CD4-positive, alpha-beta T cell (primary cell): ENCODE measurements around the gene RBP7. TPM values are rescaled to one million over a fixed set of nuclear protein-coding genes. Genes with fewer than 3 reads are reported as not detected.

Source experiments
- ATAC-seq: fragments of 200-7000 bp; cut with Tn5 transposase; one replicate; pipeline ENCODE4 v1.10.0; 2022; ENCODE audit warnings: mild to moderate bottlenecking; ENCODE audit not compliant: poor library complexity
- CTCF ChIA-PET: fragments of 350-600 bp; sonication (Branson Sonifier 250); formaldehyde crosslinking; loops from one replicate; lab custom pipeline; 2021; ENCODE audit warnings: antibody characterized with exemption, inconsistent platforms; lab: Charles Lee
- POLR2A ChIA-PET: fragments of 350-600 bp; sonication (Branson Sonifier 250); formaldehyde crosslinking; loops from one replicate; lab custom pipeline; 2021; ENCODE audit warnings: antibody characterized with exemption, inconsistent platforms; lab: Charles Lee
- DNase-seq, 14 experiments: peaks; one replicate each; pipeline ENCODE4 v3.0.0-alpha.2; 2013 to 2020; ENCODE audit warnings: mixed read lengths in 2 of 14
- H3K27ac ChIP-seq, 2 donors: one replicate each; pipeline versions ENCODE4 v1.5.1 to v1.7.0; 2013; ENCODE audit warnings: low read length in 2 of 2, low read depth in 1 of 2, mild to moderate bottlenecking in 1 of 2
- H3K27me3 ChIP-seq, 2 experiments: 1 replicate in 1 of 2; 2 replicates in 1 of 2; pipeline versions ENCODE4 v1.6.1 to v1.7.0; 2013; ENCODE audit warnings: low read length in 2 of 2, control low read depth in 1 of 2, mild to moderate bottlenecking in 1 of 2, moderate library complexity in 1 of 2; ENCODE audit not compliant: insufficient read depth in 2 of 2, control insufficient read depth in 1 of 2
- H3K36me3 ChIP-seq: one replicate; pipeline ENCODE4 v1.6.1; 2013; ENCODE audit warnings: low read length, control low read depth; ENCODE audit not compliant: insufficient read depth
- H3K4me1 ChIP-seq: one replicate; pipeline ENCODE4 v1.6.1; 2013; ENCODE audit warnings: low read length, control low read depth; ENCODE audit not compliant: insufficient read depth
- H3K4me3 ChIP-seq: one replicate; pipeline ENCODE4 v1.5.1; 2013; ENCODE audit warnings: mild to moderate bottlenecking, low read length, moderate library complexity
- H3K9me3 ChIP-seq, 2 experiments: 1 replicate in 1 of 2; 2 replicates in 1 of 2; pipeline versions ENCODE4 v1.6.1 to v1.7.0; 2013; ENCODE audit warnings: low read length in 2 of 2, mild to moderate bottlenecking in 2 of 2, control low read depth in 1 of 2, moderate library complexity in 1 of 2; ENCODE audit not compliant: control insufficient read depth in 1 of 2, insufficient read depth in 1 of 2
- H3K27ac Mint-ChIP-seq: one replicate; pipeline ENCODE4 v1.8.0; 2020; ENCODE audit warnings: mixed read lengths
- H3K27me3 Mint-ChIP-seq: one replicate; pipeline ENCODE4 v1.8.0; 2021; ENCODE audit warnings: mixed read lengths
- H3K36me3 Mint-ChIP-seq: one replicate; pipeline ENCODE4 v1.8.0; 2021; ENCODE audit warnings: low read depth, mixed read lengths
- H3K4me1 Mint-ChIP-seq: one replicate; pipeline ENCODE4 v1.8.0; 2021; ENCODE audit warnings: low read depth, mixed read lengths
- H3K4me3 Mint-ChIP-seq: one replicate; pipeline ENCODE4 v1.8.0; 2020; ENCODE audit warnings: mild to moderate bottlenecking, mixed read lengths
- H3K9me3 Mint-ChIP-seq: one replicate; pipeline ENCODE4 v1.8.0; 2020; ENCODE audit warnings: mixed read lengths
- CTCF ChIP-seq: fragments of 200-600 bp; IDR thresholded peaks from one replicate; pipeline ENCODE4 v1.8.0; 2022; ENCODE audit warnings: antibody characterized with exemption, mild to moderate bottlenecking
- intact Hi-C, 2 experiments: fragments of 100-400 bp; cut with DNase I in 1 of 2; cut with micrococcal nuclease in 1 of 2; formaldehyde crosslinking; loops; one replicate each; pipeline versions ENCODE4 v1.15.1 to v1.9.0; 2023 to 2025; cut with DNase I, micrococcal nuclease
- total RNA-seq, 174 experiments: library from RNA in 2 of 174; stranded (reverse) in 2 of 174; gene quantifications; one replicate each; pipeline ENCODE4 v1.2.3 and lab custom pipeline; 2021 to 2026

The RBP7 gene
- total RNA-seq, 2 experiments from 2014 or later = 0.70 TPM; not detected in 1

- H3K36me3 Mint-ChIP-seq = peaks cover 34% of the 10 kb centered on the region
- no peaks in the 10 kb centered on the region for H3K9me3 Mint-ChIP-seq
- H3K27ac ChIP-seq = no peak overlapping the region
- H3K9me3 ChIP-seq = no peaks in the 10 kb centered on the region
- no peak for ATAC-seq
- H3K27me3 Mint-ChIP-seq = no peaks in the 10 kb centered on the region
- peaks cover 3% of the 10 kb centered on the region for H3K4me1 ChIP-seq
- H3K4me3 ChIP-seq = no peak overlapping the region
- H3K27ac Mint-ChIP-seq = no peak overlapping the region
- POLR2A ChIA-PET = no interaction called here
- CTCF ChIA-PET = no interaction called here
- H3K27me3 ChIP-seq = no peaks in the 10 kb centered on the region
- intact Hi-C loops = no loop called here
- peaks cover 19% of the 10 kb centered on the region for H3K36me3 ChIP-seq
- no peak overlapping the region for H3K4me3 Mint-ChIP-seq
- H3K4me1 Mint-ChIP-seq = peaks cover 28% of the 10 kb centered on the region
- no peak for DNase-seq
- TF ChIP-seq CTCF = no peak
Measured at GRCh38 chr1:10061276-10061675, 64.2 kb downstream of the RBP7 start.

GRCh38 chr1:10063878-10064277, 66.8 kb downstream of the RBP7 start:
- ATAC-seq = no peak
- POLR2A ChIA-PET = no interaction called here
- no peaks in the 10 kb centered on the region for H3K9me3 Mint-ChIP-seq
- CTCF ChIA-PET = no interaction called here
- DNase-seq = no peak
- H3K27ac Mint-ChIP-seq = no peak overlapping the region
- TF ChIP-seq CTCF = no peak
- H3K4me1 Mint-ChIP-seq = peaks cover 23% of the 10 kb centered on the region
- Histone ChIP-seq H3K4me1 (peaks cover 3% of the 10 kb centered on the region), H3K27ac (no peak overlapping the region), H3K27me3 (no peaks in the 10 kb centered on the region), H3K4me3 (no peak overlapping the region), H3K36me3 (peaks cover 8% of the 10 kb centered on the region), H3K9me3 (no peaks in the 10 kb centered on the region)
- intact Hi-C loops = no loop called here
- H3K36me3 Mint-ChIP-seq = peaks cover 22% of the 10 kb centered on the region
- no peak overlapping the region for H3K4me3 Mint-ChIP-seq
- no peaks in the 10 kb centered on the region for H3K27me3 Mint-ChIP-seq

GRCh38 chr1:10064416-10065343, 67.7 kb downstream of the RBP7 start:
- no peak for ATAC-seq
- POLR2A ChIA-PET = no interaction called here
- no peak overlapping the region for H3K27ac Mint-ChIP-seq
- peaks cover 9% of the 10 kb centered on the region for H3K36me3 ChIP-seq
- H3K9me3 ChIP-seq = no peaks in the 10 kb centered on the region
- H3K27me3 ChIP-seq = no peaks in the 10 kb centered on the region
- H3K4me3 ChIP-seq = no peak overlapping the region
- H3K4me3 Mint-ChIP-seq = no peak overlapping the region
- no peaks in the 10 kb centered on the region for H3K9me3 Mint-ChIP-seq
- intact Hi-C loops = no loop called here
- TF ChIP-seq CTCF = no peak
- CTCF ChIA-PET = no interaction called here
- H3K36me3 Mint-ChIP-seq = peaks cover 22% of the 10 kb centered on the region
- H3K27me3 Mint-ChIP-seq = no peaks in the 10 kb centered on the region
- no peak for DNase-seq
- H3K4me1 Mint-ChIP-seq = peaks cover 22% of the 10 kb centered on the region
- H3K4me1 ChIP-seq = peaks cover 3% of the 10 kb centered on the region
- no peak overlapping the region for H3K27ac ChIP-seq
